Fibroblast of mammary gland (primary cell): ENCODE measurements around the gene SLC2A6.
A peak's percentile ranks its signal among the peaks of the same experiment; 100 is the strongest.

Source experiments
- DNase-seq: peaks from one replicate; pipeline ENCODE4 v3.0.0-alpha.2; 2010; ENCODE audit warnings: low read depth
- H3K4me3 ChIP-seq: 2 replicates; pipeline ENCODE4 v1.5.1; 2011; ENCODE audit warnings: low read depth, mild to moderate bottlenecking, low read length, moderate library complexity; ENCODE audit not compliant: control insufficient read depth
- CTCF ChIP-seq: conservative IDR thresholded peaks from 2 replicates; pipeline ENCODE4 v1.5.1; 2011; ENCODE audit warnings: low read depth, low read length, inconsistent platforms; ENCODE audit not compliant: control insufficient read depth, insufficient read depth

The SLC2A6 gene

GRCh38 chr9:133483611-133484010 is 4.7 kb upstream of the SLC2A6 start:
- no peak overlapping the region for H3K4me3 ChIP-seq
- TF ChIP-seq CTCF = no peak
- DNase-seq = no peak

GRCh38 chr9:133477992-133478850 is 678 bp downstream of the SLC2A6 start:
- peak; percentile 18 for DNase-seq
- H3K4me3 ChIP-seq = peak overlapping the region; percentile 65
- TF ChIP-seq CTCF = no peak

- no peak overlapping the region for H3K4me3 ChIP-seq
- no peak for DNase-seq
- no peak for TF ChIP-seq CTCF
Measured at GRCh38 chr9:133477461-133477860, 1.4 kb downstream of the SLC2A6 start.

- no peak for TF ChIP-seq CTCF
- no peak overlapping the region for H3K4me3 ChIP-seq
- no peak for DNase-seq
Measured at GRCh38 chr9:133476941-133477340, 2.0 kb downstream of the SLC2A6 start.

GRCh38 chr9:133476036-133476931 is 2.6 kb downstream of the SLC2A6 start:
- no peak overlapping the region for H3K4me3 ChIP-seq
- no peak for TF ChIP-seq CTCF
- no peak for DNase-seq

GRCh38 chr9:133475292-133476012 is 3.4 kb downstream of the SLC2A6 start:
- DNase-seq = no peak
- no peak overlapping the region for H3K4me3 ChIP-seq
- no peak for TF ChIP-seq CTCF
